Measurements from ENCODE around the gene ZNF367. TPM values are rescaled to one million over a fixed set of nuclear protein-coding genes. Genes with fewer than 3 reads are reported as not detected.
A peak's percentile ranks its signal among the peaks of the same experiment; 100 is the strongest.

The ZNF367 gene
- total and polyA plus RNA-seq, 2 experiments from 2014 or later = 2.5 to 12.3 TPM

- TF ChIP-seq EZH2phosphoT487 (IDR thresholded peaks at IDR 0.05; ENCODE audit: unreplicated experiment) (no peak), ZNF114 (CRISPR knock-in tag; IDR thresholded peaks at IDR 0.05) (no peak), NANOG (IDR thresholded peaks at IDR 0.05; ENCODE audit: borderline replicate concordance) (no peak), POLR2AphosphoS5 (IDR thresholded peaks at IDR 0.05; ENCODE audit: low read depth) (no peak), EZH2 (IDR thresholded peaks at IDR 0.05; ENCODE audit: low read depth, unreplicated experiment) (no peak), JUNB (IDR thresholded peaks at IDR 0.05; ENCODE audit: unreplicated experiment) (no peak), CREB1 (CRISPR knock-in tag; IDR thresholded peaks at IDR 0.05; ENCODE audit: low read depth) (no peak), ZNF331 (CRISPR knock-in tag; IDR thresholded peaks at IDR 0.05; ENCODE audit: low read depth) (no peak), ZNF462 (CRISPR knock-in tag; IDR thresholded peaks at IDR 0.05) (no peak), CTCF (conservative IDR thresholded peaks at IDR 0.05; ENCODE audit: low read depth in 2 of 2) (no peak), STAT1 (IDR thresholded peaks at IDR 0.05; ENCODE audit: unreplicated experiment) (no peak)
- TF ChIP-seq, protein P1, sequence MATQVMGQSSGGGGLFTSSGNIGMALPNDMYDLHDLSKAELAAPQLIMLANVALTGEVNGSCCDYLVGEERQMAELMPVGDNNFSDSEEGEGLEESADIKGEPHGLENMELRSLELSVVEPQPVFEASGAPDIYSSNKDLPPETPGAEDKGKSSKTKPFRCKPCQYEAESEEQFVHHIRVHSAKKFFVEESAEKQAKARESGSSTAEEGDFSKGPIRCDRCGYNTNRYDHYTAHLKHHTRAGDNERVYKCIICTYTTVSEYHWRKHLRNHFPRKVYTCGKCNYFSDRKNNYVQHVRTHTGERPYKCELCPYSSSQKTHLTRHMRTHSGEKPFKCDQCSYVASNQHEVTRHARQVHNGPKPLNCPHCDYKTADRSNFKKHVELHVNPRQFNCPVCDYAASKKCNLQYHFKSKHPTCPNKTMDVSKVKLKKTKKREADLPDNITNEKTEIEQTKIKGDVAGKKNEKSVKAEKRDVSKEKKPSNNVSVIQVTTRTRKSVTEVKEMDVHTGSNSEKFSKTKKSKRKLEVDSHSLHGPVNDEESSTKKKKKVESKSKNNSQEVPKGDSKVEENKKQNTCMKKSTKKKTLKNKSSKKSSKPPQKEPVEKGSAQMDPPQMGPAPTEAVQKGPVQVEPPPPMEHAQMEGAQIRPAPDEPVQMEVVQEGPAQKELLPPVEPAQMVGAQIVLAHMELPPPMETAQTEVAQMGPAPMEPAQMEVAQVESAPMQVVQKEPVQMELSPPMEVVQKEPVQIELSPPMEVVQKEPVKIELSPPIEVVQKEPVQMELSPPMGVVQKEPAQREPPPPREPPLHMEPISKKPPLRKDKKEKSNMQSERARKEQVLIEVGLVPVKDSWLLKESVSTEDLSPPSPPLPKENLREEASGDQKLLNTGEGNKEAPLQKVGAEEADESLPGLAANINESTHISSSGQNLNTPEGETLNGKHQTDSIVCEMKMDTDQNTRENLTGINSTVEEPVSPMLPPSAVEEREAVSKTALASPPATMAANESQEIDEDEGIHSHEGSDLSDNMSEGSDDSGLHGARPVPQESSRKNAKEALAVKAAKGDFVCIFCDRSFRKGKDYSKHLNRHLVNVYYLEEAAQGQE (IDR thresholded peaks at IDR 0.05; ENCODE audit: unreplicated experiment) = no peak
- TF ChIP-seq, protein P2, sequence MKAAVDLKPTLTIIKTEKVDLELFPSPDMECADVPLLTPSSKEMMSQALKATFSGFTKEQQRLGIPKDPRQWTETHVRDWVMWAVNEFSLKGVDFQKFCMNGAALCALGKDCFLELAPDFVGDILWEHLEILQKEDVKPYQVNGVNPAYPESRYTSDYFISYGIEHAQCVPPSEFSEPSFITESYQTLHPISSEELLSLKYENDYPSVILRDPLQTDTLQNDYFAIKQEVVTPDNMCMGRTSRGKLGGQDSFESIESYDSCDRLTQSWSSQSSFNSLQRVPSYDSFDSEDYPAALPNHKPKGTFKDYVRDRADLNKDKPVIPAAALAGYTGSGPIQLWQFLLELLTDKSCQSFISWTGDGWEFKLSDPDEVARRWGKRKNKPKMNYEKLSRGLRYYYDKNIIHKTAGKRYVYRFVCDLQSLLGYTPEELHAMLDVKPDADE (IDR thresholded peaks at IDR 0.05) = no peak
- Histone ChIP-seq H3K79me2 (replicated peaks; ENCODE audit: insufficient read depth) (no peaks in the 10 kb centered on the region), H4K20me1 (replicated peaks; ENCODE audit: insufficient read depth) (no peaks in the 10 kb centered on the region), H3K36me3 (ENCODE audit: insufficient read depth) (no peaks in the 10 kb centered on the region), H3K4me3 (no peak overlapping the region), H3K27me3 (ENCODE audit: insufficient read depth) (no peaks in the 10 kb centered on the region), H2AFZ (peak overlapping the region; percentile 88), H3F3A (replicated peaks; ENCODE audit: low read depth) (no peaks in the 10 kb centered on the region), H3K4me1 (ENCODE audit: insufficient read depth) (peaks cover 16% of the 10 kb centered on the region), H3K9me2 (ENCODE audit: insufficient read depth) (no peaks in the 10 kb centered on the region), H3K4me2 (no peak overlapping the region), H3K27ac (ENCODE audit: low read depth) (no peak overlapping the region)
- Mint-ChIP-seq H3K27ac (no peak overlapping the region), H3K9me3 (no peaks in the 10 kb centered on the region), H3K36me3 (ENCODE audit: low read depth) (no peaks in the 10 kb centered on the region), H3K27me3 (ENCODE audit: insufficient read depth, low read depth, poor library complexity) (peaks cover 6% of the 10 kb centered on the region), H3K4me3 (no peak overlapping the region), H3K4me1 (peaks cover 29% of the 10 kb centered on the region)
- ATAC-seq (no peak), DNase-seq (ENCODE audit: low spot score) (no peak)
These were observed 5.3 kb upstream of the ZNF367 start for GRCh38 chr9:96423322-96423984.
